AG04450 (cell line): ENCODE data around the gene ITPK1. TPM values are rescaled to one million over a fixed set of nuclear protein-coding genes. Genes with fewer than 3 reads are reported as not detected.

ENCODE experiments used
- CTCF ChIA-PET: fragments of 300-600, 350-600 bp; formaldehyde crosslinking; extraction: SDS; loops from one replicate; lab custom pipeline; 2022; ENCODE audit warnings: antibody characterized with exemption, inconsistent platforms; lab: Charles Lee
- POLR2A ChIA-PET: fragments of 350-600 bp; formaldehyde crosslinking; extraction: SDS; loops from one replicate; lab custom pipeline; 2021; ENCODE audit warnings: antibody characterized with exemption, inconsistent platforms; lab: Yijun Ruan, JAX
- DNase-seq: peaks from one replicate; pipeline ENCODE4 v3.0.0-alpha.2; 2011; ENCODE audit warnings: low read depth, low spot score
- H3K27ac ChIP-seq: one replicate; pipeline ENCODE4 v1.5.1; 2012; ENCODE audit warnings: low read depth, low read length, control low read depth
- H3K27me3 ChIP-seq: one replicate; pipeline ENCODE4 v1.6.0; 2012; ENCODE audit warnings: low read length; ENCODE audit not compliant: control insufficient read depth, insufficient read depth
- H3K4me3 ChIP-seq: 2 replicates; pipeline ENCODE4 v1.5.1; 2011; ENCODE audit warnings: mild to moderate bottlenecking, low read depth, low read length, control low read depth
- H3K9me3 ChIP-seq: 2 replicates; pipeline ENCODE4 v1.5.1; 2012; ENCODE audit warnings: low read length; ENCODE audit not compliant: control insufficient read depth, insufficient read depth
- CTCF ChIP-seq: IDR thresholded peaks from 2 replicates; pipeline ENCODE4 v1.5.1; 2011; ENCODE audit warnings: low read depth, low read length, control low read depth, inconsistent platforms
- polyA plus RNA-seq: library from polyadenylated mRNA; depleted of rRNA; stranded (reverse); fragments of >200 nt; gene quantifications from 2 replicates; pipeline ENCODE4 v1.2.3, GENCODE V29; 2011

Gene ITPK1
- polyA plus RNA-seq, 1 experiment: 13.6 TPM

- Histone ChIP-seq H3K9me3 (no peaks in the 10 kb centered on the region; the same call in 1 of the 2 replicates), H3K4me3 (no peak overlapping the region), H3K27me3 (peaks cover 6% of the 10 kb centered on the region), H3K27ac (no peak overlapping the region)
- POLR2A ChIA-PET: no interaction called here
- CTCF ChIA-PET: interaction anchor here (1.3 kb wide), 1 partner anchor 63 kb away, joined by 3 read pairs; no protein-coding TSS in a partner anchor
- TF ChIP-seq CTCF: no peak
- DNase-seq: no peak
These were observed 63.9 kb downstream of the ITPK1 start for GRCh38 chr14:93051600-93052546.

- TF ChIP-seq CTCF: no peak
- POLR2A ChIA-PET: no interaction called here
- H3K27me3 ChIP-seq: peaks cover 6% of the 10 kb centered on the region
- CTCF ChIA-PET: interaction anchor here (1.9 kb wide), 1 partner anchor 63 kb away, joined by 8 read pairs; no protein-coding TSS in a partner anchor
- no peaks in the 10 kb centered on the region; the same call in 1 of the 2 replicates for H3K9me3 ChIP-seq
- H3K27ac ChIP-seq: no peak overlapping the region
- H3K4me3 ChIP-seq: no peak overlapping the region
- DNase-seq: no peak
These were observed 65.0 kb downstream of the ITPK1 start for GRCh38 chr14:93050761-93051160.

GRCh38 chr14:93049867-93050331, 65.8 kb downstream of the ITPK1 start:
- ChIA-PET POLR2A (no interaction called here), CTCF (interaction anchor here (0.6 to 1.9 kb wide), 3 partner anchors 32 to 493 kb away, joined by 3 to 8 read pairs (median 3); no protein-coding TSS in a partner anchor)
- no peak overlapping the region for H3K27ac ChIP-seq

GRCh38 chr14:93049315-93049714, 66.4 kb downstream of the ITPK1 start:
- CTCF ChIA-PET: interaction anchor here (1.9 kb wide), 1 partner anchor 64 kb away, joined by 8 read pairs; no protein-coding TSS in a partner anchor
- no peak for DNase-seq

More at GRCh38 chr14:93049867-93050331, 65.8 kb downstream of the ITPK1 start:
- Histone ChIP-seq H3K4me3 (no peak overlapping the region), H3K27me3 (peaks cover 6% of the 10 kb centered on the region), H3K9me3 (no peaks in the 10 kb centered on the region; the same call in 1 of the 2 replicates)
- DNase-seq: no peak
- peak; percentile 16; the same call in 1 of the 2 replicates for TF ChIP-seq CTCF

More at GRCh38 chr14:93049315-93049714, 66.4 kb downstream of the ITPK1 start:
- POLR2A ChIA-PET: no interaction called here
- Histone ChIP-seq H3K9me3 (no peaks in the 10 kb centered on the region; the same call in 1 of the 2 replicates), H3K27me3 (peaks cover 6% of the 10 kb centered on the region), H3K27ac (no peak overlapping the region), H3K4me3 (no peak overlapping the region)
- no peak for TF ChIP-seq CTCF
